Activated CD8-positive, alpha-beta T cell treated with anti-CD3 and anti-CD28 coated beads for 36 hours (primary cell): ENCODE data around the gene SNRNP70. TPM values are rescaled to one million over a fixed set of nuclear protein-coding genes. Genes with fewer than 3 reads are reported as not detected.
A peak's percentile ranks its signal among the peaks of the same experiment; 100 is the strongest.

ENCODE experiments used
- ATAC-seq: fragments of 200-7000 bp; cut with Tn5 transposase; one replicate; pipeline ENCODE4 v1.10.0; 2021; ENCODE audit warnings: mild to moderate bottlenecking, moderate library complexity
- CTCF ChIA-PET: fragments of 350-600 bp; sonication (Branson Sonifier 250); formaldehyde crosslinking; loops from one replicate; lab custom pipeline; 2021; ENCODE audit warnings: antibody characterized with exemption; lab: Charles Lee
- POLR2A ChIA-PET: fragments of 350-600 bp; sonication (Branson Sonifier 250); formaldehyde crosslinking; loops from one replicate; lab custom pipeline; 2021; ENCODE audit warnings: antibody characterized with exemption; lab: Charles Lee
- DNase-seq: peaks from one replicate; pipeline ENCODE4 v3.0.0-alpha.2; 2020
- H3K27ac Mint-ChIP-seq: one replicate; pipeline ENCODE4 v1.8.0; 2021; ENCODE audit warnings: mild to moderate bottlenecking, mixed read lengths
- H3K27me3 Mint-ChIP-seq: one replicate; pipeline ENCODE4 v1.8.0; 2021; ENCODE audit warnings: mixed read lengths
- H3K36me3 Mint-ChIP-seq: one replicate; pipeline ENCODE4 v1.8.0; 2021; ENCODE audit warnings: low read depth, mixed read lengths
- H3K4me1 Mint-ChIP-seq: one replicate; pipeline ENCODE4 v1.8.0; 2021; ENCODE audit warnings: low read depth, mixed read lengths
- H3K4me3 Mint-ChIP-seq: one replicate; pipeline ENCODE4 v1.8.0; 2021; ENCODE audit warnings: mild to moderate bottlenecking, moderate library complexity, mixed read lengths
- H3K9me3 Mint-ChIP-seq: one replicate; pipeline ENCODE4 v1.8.0; 2021; ENCODE audit warnings: mixed read lengths
- CTCF ChIP-seq: fragments of 200-600 bp; IDR thresholded peaks from one replicate; pipeline ENCODE4 v1.8.0; 2022; ENCODE audit warnings: antibody characterized with exemption, mild to moderate bottlenecking
- intact Hi-C: fragments of 100-400 bp; cut with micrococcal nuclease; formaldehyde crosslinking; loops from one replicate; pipeline ENCODE4 v1.10.0; 2022
- total RNA-seq, 2 experiments: library from RNA; stranded (reverse); gene quantifications; one replicate each; pipeline ENCODE4 v1.2.3, GENCODE V29; 2021

Gene SNRNP70
- total RNA-seq, 2 experiments from 2014 or later = 187 to 188 TPM

GRCh38 chr19:49058562-49058961 is 26.7 kb upstream of the SNRNP70 start:
- Mint-ChIP-seq H3K4me1 (peaks cover 18% of the 10 kb centered on the region), H3K27ac (no peak overlapping the region), H3K4me3 (no peak overlapping the region), H3K36me3 (no peaks in the 10 kb centered on the region), H3K9me3 (no peaks in the 10 kb centered on the region), H3K27me3 (peaks cover 43% of the 10 kb centered on the region)
- intact Hi-C loops = no loop called here
- ATAC-seq (no peak), DNase-seq (peak; percentile 64)
- CTCF ChIA-PET = interaction anchor here (1.5 kb wide), 1 partner anchor 39 kb away, joined by 4 read pairs; no protein-coding TSS in a partner anchor
- no peak for TF ChIP-seq CTCF
- POLR2A ChIA-PET = interaction anchor here (1.3 to 2.1 kb wide), 2 partner anchors 47 to 266 kb away, joined by 3 to 5 read pairs; no protein-coding TSS in a partner anchor

- H3K36me3 Mint-ChIP-seq = no peaks in the 10 kb centered on the region
- DNase-seq (no peak), ATAC-seq (no peak)
- H3K27ac Mint-ChIP-seq = no peak overlapping the region
- H3K4me1 Mint-ChIP-seq = peaks cover 18% of the 10 kb centered on the region
- no peak overlapping the region for H3K4me3 Mint-ChIP-seq
- intact Hi-C loops = no loop called here
- no peaks in the 10 kb centered on the region for H3K9me3 Mint-ChIP-seq
- H3K27me3 Mint-ChIP-seq = peaks cover 45% of the 10 kb centered on the region
- no peak for TF ChIP-seq CTCF
- ChIA-PET CTCF (interaction anchor here (1.4 to 2.1 kb wide), 3 partner anchors 39 to 62 kb away, joined by 4 to 10 read pairs (median 7); partner anchors contain the start of gene LIN7B), POLR2A (interaction anchor here (1.0 to 2.1 kb wide), 2 partner anchors 47 to 276 kb away, joined by 4 to 5 read pairs; no protein-coding TSS in a partner anchor)
These were observed 26.2 kb upstream of the SNRNP70 start for GRCh38 chr19:49059053-49059452.

- Mint-ChIP-seq H3K27me3 (peaks cover 51% of the 10 kb centered on the region), H3K4me3 (no peak overlapping the region), H3K4me1 (peaks cover 18% of the 10 kb centered on the region), H3K36me3 (no peaks in the 10 kb centered on the region), H3K9me3 (no peaks in the 10 kb centered on the region), H3K27ac (no peak overlapping the region)
- no peak for ATAC-seq
- no peak for DNase-seq
- POLR2A ChIA-PET = interaction anchor here (1.2 kb wide), 1 partner anchor 156 kb away, joined by 3 read pairs; no protein-coding TSS in a partner anchor
- intact Hi-C loops = no loop called here
- CTCF ChIA-PET = interaction anchor here (1.1 to 2.1 kb wide), 2 partner anchors 37 to 61 kb away, joined by 3 to 10 read pairs; no protein-coding TSS in a partner anchor
- no peak for TF ChIP-seq CTCF
These were observed 24.3 kb upstream of the SNRNP70 start for GRCh38 chr19:49061000-49061399.

GRCh38 chr19:49061445-49061844 is 23.8 kb upstream of the SNRNP70 start:
- POLR2A ChIA-PET = no interaction called here
- Mint-ChIP-seq H3K4me1 (peaks cover 17% of the 10 kb centered on the region), H3K4me3 (no peak overlapping the region), H3K27ac (no peak overlapping the region), H3K27me3 (peaks cover 55% of the 10 kb centered on the region), H3K9me3 (no peaks in the 10 kb centered on the region), H3K36me3 (no peaks in the 10 kb centered on the region)
- TF ChIP-seq CTCF = no peak
- intact Hi-C loops = no loop called here
- DNase-seq (peak; percentile 39), ATAC-seq (peak; percentile 15)
- CTCF ChIA-PET = interaction anchor here (0.8 kb wide), 1 partner anchor 36 kb away, joined by 3 read pairs; no protein-coding TSS in a partner anchor

- ChIA-PET CTCF (no interaction called here), POLR2A (no interaction called here)
- Mint-ChIP-seq H3K4me3 (no peak overlapping the region), H3K9me3 (no peaks in the 10 kb centered on the region), H3K27me3 (peaks cover 50% of the 10 kb centered on the region), H3K36me3 (no peaks in the 10 kb centered on the region), H3K27ac (no peak overlapping the region), H3K4me1 (no peaks in the 10 kb centered on the region)
- TF ChIP-seq CTCF = no peak
- intact Hi-C loops = no loop called here
- ATAC-seq (no peak), DNase-seq (no peak)
These were observed 21.1 kb upstream of the SNRNP70 start for GRCh38 chr19:49064029-49064629.
